ENCODE measurements around the gene BEGAIN.

BEGAIN gene, protein sequence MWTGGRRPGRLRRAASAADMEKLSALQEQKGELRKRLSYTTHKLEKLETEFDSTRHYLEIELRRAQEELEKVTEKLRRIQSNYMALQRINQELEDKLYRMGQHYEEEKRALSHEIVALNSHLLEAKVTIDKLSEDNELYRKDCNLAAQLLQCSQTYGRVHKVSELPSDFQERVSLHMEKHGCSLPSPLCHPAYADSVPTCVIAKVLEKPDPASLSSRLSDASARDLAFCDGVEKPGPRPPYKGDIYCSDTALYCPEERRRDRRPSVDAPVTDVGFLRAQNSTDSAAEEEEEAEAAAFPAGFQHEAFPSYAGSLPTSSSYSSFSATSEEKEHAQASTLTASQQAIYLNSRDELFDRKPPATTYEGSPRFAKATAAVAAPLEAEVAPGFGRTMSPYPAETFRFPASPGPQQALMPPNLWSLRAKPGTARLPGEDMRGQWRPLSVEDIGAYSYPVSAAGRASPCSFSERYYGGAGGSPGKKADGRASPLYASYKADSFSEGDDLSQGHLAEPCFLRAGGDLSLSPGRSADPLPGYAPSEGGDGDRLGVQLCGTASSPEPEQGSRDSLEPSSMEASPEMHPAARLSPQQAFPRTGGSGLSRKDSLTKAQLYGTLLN

DNA sequence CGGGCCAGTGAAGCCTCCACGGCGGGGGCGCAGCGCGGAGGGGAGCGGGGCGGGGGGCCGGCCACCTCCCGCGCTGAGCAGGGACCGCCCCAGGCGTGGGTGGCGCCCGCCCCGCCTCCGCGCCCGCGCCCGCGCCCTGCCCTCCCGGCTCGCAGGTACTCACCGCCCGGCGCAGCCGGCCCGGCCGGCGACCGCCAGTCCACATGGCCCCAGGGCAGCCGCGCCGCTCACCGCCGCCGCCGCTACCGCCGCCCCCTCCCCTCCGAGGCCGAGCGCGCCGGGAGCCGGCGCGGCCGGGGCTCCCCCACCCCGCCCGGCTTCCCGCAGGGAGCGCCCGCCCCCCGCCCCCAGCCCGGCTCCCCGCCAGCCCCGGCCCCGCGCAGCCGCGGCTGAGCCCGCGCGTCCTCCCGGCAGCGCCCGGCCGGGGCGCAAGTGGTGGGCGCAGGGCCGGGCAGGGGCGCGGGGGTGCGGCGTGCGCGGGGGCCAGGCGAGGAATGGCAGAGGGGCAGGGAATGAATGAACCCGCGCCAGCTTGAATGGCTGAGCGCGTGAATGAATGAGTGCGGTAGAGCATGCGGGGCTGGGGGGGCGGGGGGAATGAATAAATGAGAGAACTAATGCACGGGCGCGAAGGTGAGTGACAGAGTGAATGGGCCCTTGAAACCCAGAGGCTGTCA is at the start of gene BEGAIN:
TSS of gene BEGAIN (minus strand) at position 332 of the 677 bp plus-strand sequence. CDS start at position 205, 127 bp downstream.
- no peak for DNase-seq

DNA sequence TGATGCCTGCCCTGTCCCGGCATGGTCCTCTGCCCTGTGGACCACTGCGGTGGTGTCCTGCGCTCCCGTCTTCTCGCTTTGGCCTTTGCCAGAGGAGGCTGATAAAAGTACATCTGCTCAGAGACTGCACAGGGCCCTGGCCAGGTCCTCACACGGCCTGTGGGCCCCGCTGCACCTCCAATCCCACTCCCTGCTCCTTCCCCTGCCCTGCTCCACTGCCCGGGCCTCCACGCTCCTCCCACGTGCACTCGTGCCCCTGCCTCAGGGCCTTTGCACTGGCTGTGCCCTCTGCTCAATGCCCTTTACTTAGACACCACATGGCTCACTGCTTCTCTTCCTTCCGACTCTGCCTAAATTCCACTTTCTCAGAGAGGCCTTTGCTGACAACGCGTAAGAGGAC is 49.3 kb upstream of the BEGAIN start:
- no peak for DNase-seq

DNA sequence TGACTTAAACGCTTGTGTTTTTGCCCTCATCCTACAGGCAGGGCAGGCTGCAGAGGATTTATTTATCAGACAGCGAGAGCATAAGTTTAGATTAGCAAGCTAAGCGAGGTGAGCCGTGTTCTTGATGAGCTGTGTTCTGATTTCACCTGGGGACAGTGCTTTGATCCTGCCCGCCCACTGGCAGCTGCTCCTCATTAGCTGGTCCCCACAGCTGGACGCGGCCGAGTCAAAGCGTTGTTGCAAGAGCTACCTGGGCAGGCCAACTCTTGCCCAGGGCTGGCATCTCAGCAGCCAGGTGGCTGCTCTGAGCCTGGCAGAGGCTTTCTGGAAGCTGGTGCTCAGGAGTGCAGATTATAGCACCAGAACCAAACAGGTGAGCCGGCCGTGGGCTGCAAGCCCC is 46.8 kb upstream of the BEGAIN start:
- DNase-seq, result no peak

DNA sequence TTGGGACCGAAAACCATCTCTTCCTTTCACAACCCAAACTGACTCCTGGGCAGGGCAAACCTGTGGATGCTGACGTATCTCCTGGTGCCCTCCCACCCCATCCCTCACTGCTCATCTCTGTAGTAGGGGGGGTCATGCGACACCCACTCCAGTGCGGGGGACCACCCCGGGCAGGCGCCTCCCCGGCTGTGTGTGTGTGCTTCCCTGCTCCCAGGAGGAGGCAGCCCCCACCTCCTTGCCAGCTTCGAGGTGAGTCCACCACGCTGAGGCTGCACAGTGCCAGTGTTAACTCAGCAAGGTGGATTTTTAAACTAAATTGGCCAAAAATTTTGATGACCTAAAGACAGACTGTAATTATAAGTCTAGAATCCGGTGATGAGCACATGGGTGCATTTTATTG is 46.2 kb upstream of the BEGAIN start:
- DNase-seq, result no peak

DNA sequence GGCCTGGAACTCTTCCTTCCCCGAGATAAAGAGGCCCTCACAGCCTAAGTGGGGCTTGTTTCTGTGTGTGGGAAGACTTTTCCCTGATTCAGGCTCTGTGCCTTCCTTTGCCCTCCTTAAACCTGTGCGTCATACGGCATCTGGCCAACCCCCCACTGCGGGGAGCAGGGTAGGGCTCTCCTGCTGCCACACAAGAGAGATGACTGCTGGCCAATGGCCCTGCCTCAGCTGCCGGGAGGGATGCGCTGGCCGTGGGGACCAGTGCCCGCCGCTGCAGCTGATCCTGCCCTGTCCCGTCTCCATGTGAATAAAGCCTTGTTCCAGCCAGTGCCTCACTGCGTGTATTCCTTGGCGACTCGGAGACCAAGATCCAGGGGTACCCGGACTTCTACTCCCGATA is 42.5 kb upstream of the BEGAIN start:
- peak in 48 of 58 donors; percentile 16 to 86 (median 56) for DNase-seq

DNA sequence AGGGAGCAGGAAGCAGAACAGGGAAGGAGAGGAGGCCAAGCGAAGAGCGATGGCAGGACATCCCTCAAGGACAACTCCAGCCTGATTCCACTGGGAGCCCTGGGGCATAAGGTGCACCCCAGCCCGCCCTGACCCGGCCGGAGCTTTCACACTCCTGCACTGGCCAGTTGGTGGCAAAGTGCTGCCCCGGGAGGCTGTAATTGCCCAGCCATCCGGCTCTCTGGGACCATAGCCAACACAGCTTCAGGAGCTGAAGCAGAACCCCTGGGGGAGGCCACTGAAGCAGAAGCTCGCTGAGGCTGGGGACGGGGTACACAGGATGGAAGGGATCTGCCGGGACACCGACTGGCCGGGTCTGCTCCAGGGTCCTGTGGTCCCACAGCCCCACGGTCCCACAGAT is 41.9 kb upstream of the BEGAIN start:
- peak in 4 of 58 donors; percentile 14 to 36 (median 28) for DNase-seq

DNA sequence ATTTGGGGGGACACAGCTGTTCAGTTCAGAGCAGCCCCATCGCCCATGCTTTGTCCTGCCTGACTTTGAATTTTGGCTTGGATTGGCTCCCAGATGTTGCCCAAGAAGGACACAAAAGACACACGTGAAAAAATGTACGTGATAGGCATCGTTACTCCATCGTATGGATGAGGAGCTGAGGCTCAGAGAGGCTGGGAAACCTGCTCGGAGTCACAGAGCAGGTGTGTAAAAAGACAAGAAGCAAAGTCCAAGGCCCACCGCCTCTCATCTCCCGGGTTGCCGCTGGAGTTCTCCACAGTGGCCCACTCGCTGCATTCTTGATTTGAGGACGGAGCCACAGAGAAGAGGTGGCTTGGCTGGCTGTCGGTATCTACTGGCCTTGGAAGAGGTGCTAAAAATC is 41.0 kb upstream of the BEGAIN start:
- DNase-seq, result no peak

DNA sequence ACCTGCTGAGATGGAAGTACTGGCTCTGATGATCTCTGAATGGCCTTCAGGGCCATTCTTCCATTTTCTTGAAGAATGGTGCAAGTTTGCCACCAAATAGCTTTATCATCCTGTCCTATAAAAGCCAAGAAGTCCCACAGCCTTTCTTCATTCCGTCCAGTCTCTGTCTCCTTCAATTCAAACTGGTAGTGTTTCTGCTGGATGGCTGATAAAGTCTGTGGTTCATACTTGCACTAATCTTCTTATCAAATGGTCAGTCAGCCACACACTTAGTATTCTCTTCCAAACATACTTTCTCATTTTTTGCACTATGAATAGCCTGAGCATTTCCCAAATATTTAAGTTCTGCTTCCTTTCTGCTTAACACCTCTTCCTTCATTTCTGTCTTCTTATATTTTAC is 39.4 kb upstream of the BEGAIN start:
- no peak for DNase-seq

DNA sequence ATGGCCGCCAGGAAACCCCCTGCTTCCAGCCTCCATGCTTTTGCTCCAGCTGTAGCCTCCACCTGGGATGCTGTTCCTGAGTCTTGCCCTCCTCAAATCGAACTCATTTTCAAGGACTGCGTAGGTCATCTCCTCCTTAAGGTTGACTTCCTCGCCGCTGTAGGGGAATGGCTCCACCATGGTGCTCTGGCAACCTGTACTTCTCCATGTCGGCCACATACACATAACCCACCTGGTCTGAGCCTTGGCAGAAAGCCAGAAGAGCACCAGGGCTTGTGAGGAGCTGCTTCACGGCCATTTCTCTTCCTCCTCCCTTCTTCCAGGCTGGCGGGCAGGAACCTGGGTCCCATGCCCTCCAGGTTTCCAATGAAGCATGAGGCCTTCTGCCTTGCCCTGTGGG is 36.7 kb upstream of the BEGAIN start:
- DNase-seq, result no peak

DNA sequence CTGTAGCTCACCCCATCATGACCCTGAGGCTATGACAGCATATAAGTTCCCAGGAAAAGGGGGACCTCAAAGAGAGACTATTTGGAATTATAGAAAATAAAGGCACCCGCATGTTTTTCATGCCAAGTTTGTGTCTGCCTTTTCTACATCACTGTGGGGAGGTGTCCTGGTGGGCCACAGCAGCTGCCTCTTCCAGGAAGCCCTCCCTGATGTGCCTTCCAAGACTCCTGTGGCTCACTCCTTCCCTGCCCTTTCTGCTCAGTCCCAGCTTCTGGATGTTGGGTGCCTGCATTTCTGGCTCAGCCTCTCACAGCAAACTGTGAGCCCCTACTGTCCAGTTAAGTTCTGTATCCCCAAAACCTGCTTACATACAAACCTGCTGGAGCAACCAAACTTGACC is 36.3 kb upstream of the BEGAIN start:
- no peak for DNase-seq

DNA sequence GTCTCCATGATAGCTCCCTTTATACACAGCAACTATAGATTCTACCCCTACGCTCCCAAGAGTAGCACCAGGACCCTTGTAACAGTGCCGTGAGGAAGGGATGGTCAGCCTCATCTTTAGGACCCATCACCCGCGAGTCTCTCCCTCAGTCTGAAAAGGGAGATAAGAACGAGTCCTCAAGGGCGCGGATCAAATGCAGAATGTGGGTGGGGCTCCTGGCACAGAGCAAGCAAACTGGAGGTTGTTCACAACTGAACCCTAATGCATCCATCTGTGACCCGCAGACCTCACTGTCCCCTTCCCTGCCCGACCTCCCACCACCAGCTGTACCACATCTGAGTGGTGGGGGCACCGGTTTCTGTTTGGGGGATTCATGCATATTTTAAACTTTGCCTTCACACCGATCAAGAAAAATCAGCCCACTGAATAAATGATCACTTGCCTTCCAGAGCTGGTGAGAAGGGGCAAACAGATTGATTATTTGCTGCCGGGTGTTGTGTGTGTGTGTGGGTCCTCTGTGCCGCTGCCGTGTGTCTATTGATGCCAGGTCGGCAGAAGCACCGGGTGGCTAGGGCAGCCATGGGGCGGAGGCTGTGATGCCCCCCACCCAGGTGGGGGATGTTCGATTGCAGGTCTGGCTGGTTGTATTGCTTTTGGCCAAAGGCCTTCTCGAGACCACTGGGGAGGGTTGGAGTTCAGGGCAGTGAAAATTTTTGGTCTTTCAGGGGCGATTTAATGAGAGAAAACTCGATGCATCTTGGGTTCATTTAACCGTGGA is 35.7 kb upstream of the BEGAIN start:
- no peak for DNase-seq

DNA sequence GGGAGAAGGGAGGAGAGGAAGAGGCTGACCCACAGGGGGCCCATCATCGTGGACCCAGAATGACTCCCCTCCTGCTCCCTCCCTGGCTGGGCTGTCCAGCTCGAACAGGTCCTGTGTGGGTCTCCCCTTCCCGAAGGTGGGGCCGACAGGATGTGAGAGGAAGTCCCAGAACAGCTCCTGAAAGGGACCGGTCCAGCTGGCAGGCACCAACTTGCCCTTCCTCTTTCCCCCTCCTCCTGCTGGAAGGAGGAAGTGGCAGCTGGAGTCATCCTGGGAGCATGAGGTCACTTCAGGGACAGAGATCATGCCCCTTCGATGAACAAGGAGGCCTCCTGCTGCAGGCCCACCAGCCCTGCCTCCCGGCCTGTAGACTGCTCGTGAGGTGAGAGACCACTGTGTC is 35.0 kb upstream of the BEGAIN start:
- no peak for DNase-seq

DNA sequence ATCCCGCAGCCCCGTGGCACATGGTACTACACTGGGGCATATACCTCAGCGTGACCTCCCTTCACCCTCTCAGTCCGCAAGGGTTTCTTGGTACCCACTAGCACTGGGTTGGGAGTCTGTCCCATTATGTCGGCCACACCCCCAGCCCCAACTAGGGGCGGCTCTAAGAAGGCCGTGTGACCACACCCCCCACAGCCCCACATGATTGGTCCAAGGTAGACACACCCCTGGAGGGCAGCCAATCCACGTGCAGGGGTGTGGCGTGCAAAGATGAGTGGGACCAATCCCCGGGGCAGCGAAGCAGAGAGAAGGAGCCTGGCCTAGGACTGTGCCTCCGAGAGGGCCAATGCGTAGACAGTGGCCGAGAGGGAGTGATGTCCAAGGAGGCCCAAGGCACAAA is 34.6 kb upstream of the BEGAIN start:
- DNase-seq, result no peak

DNA sequence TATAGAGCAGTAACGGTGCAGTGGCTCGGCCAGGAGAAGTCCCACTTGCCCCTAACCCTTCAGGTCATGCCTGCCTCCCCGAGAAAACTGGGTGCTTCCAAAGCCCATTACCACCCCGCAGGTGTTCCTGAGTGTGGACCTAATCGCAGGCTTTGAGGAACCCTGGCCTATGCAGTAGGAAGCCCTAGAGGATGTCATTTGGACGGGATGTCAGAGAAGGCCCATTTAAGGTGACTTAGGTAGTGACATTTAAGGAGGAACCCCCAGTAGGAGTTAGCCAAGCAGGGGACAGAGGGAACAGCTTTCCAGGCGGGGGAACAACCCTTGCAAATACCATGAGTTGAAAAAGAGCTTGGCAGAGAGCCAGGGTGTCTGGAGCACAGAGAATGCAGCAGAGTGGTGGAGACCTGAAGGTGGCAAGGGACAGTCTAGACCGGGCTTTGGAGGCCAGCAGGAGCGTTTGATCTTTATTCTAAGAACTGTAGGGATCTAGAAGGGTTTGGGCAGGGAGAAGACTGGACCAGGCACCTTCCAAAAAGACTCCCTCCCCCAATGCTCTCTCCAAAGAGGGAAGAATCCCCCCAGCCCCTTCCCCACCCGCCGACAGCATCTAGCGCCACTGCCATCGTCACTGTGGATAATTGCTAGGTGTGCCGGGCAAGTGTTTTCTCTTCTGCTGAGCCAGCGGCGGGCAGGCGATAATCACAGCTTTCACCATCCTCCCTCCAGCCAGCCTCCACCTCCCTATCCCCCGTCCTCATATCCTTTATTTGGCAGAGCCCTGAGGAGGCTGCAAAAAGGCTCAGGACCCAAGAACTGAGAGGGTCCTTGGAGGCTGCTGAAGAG is 33.3 kb upstream of the BEGAIN start:
- DNase-seq, result no peak

DNA sequence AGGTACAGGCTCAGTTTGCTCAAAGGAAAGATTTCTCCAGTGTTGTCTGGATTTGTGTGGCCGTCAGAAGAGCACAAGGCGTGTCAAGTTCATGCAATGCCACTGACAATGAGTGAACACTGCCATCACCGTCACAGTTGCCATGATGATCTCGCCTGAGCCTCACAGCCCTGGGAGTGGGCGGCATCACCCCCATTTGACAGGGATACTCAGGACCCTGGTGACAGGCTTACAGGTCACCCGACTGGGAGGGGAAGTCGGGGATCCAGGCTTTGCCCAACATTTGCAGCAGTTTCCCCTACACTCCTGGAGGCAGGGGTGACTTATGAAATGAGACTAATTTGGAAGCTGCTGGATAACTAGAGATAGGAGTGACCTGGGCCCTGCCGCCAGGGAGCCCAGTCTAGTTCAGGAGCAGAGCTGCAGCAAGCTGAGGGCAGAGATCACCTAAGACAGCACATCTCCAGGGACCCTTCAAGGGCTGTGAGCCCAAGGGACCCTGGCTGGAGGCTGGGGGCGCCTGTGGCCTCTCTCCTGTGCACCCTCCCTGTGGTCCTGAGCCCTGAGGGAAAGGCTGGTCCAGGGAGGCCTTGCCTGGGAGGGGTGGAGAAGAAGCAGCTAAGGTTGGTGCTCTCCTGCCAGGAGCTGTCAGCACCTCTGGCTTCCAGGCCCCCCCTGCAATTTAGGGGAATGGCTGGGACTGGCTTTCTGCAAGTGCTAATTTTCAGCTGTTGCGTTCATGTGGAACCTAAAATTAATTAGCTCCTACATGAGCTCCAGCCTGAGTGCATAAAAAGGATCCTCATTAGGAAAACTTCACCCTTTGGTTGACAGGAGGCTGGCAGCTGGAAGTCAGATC is 32.4 kb upstream of the BEGAIN start:
- no peak for DNase-seq

DNA sequence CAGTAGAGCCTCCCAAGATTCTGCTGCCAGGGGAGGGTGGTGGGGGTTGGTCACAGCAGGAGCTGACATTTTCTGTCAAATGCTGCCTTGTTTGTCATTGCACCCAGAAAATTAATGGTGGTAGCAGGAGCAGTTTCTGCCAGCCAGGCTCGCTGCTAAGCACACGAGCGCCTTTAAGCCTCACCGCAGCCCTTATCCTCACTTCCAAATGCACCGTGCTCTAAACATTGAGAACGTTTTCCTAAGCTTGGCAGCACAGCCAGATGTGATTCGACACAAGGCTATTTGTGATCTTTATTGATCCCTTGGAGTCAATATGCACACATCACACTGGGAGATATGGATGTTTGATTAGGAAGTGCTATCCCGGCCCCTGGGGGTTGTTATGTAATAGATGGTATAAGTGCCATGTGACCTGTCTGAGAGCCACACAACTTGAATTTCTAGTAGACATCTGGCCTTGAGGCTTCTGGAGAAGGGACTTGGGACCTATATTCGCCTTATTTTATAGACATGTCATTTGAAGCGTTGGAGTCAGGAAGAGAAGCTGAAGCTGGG is 31.6 kb upstream of the BEGAIN start:
- DNase-seq, result no peak

DNA sequence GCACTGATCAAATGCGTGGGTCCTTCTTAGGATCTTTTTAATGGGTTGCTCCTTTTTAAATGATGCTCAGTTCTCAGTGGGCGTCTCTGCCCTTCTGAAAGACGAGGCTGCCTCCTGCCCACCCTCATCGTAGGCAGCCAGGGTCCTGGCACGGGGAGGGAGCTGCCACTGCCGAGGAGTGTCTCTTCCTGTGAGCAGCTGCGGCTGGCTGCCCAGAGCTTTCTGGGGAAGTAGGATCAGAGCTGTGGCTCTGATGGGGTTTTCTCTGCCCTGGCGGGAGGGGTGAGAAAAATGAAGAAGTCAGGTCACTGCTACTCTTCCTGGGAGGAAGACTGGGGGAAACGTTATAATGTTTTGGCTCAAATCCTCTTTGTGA is 31.1 kb upstream of the BEGAIN start:
- DNase-seq, result peak in 46 of 58 donors; percentile 36 to 92 (median 74)

DNA sequence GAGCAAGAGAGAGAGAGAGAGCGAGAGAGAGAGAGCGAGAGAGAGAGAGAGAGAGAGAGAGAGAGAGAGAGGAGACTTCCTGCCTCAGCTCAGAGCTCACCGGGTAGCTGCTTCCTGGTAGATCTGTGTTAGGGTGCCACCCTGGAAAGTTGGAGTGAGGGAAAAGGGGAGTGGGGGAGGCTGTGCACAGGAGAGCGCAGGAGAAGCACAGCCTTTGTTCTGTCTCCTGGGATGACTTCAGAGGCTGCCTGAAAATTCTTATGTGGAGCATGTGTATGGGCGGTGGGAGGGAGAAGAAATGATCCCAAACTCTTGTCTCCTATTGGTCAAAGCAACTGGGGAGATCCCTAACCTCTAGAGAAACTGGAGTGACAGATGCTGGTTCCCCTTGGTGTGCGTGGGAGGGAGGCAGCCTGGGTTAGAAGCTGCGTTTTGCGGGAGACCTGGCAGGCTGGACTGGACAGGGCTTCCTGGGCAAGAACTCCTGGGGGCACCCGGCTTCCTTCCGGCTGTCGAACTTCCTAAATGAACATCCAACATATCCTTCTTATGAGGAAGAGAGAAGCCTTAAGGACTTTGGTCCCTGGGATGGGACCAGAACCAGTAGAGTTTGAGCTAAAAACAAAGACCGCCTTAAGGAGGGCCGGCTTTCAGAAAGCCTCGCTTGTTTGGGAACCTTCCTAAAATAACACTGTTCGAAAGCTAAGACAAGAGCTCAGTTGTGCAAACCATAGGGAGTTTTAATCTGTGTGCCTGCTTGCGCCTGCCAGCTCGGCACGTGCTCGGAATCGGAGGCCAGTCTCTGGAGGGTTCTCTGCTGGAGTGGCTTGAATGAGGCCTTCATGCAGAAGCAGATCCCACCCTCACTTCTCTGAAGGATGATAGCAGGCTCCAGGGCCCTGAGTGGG is 30.4 kb upstream of the BEGAIN start:
- DNase-seq, result peak in 54 of 58 donors; percentile 15 to 92 (median 74)
